ENCODE results near the gene SCARF2. TPM values are rescaled to one million over a fixed set of nuclear protein-coding genes. Genes with fewer than 3 reads are reported as not detected.

Gene SCARF2
- total and polyA plus RNA-seq, 7 experiments from 2014 or later, result 0.21 to 2.6 (median 2.0) TPM

GRCh38 chr22:20427104-20427944, 10.3 kb downstream of the SCARF2 start:
- ATAC-seq (no peak), DNase-seq (no peak)
- Histone ChIP-seq H3K4me3 (ENCODE audit: low read length) (no peak overlapping the region), H3K4me1 (ENCODE audit: control insufficient read depth in 2 of 2, insufficient read depth in 2 of 2, low read length in 2 of 2) (peaks cover 17 to 26% of the 10 kb centered on the region in 2 donors), H3K27ac (ENCODE audit: low read depth, low read length) (no peak overlapping the region), H3K27me3 (ENCODE audit: control insufficient read depth in 2 of 2, insufficient read depth in 2 of 2, low read length in 2 of 2) (peaks cover 0 to 12% of the 10 kb centered on the region in 2 donors), H3K36me3 (ENCODE audit: control insufficient read depth in 2 of 3, insufficient read depth in 3 of 3, low read length in 3 of 3) (no peaks in the 10 kb centered on the region), H3K9me3 (ENCODE audit: control insufficient read depth in 2 of 3, low read length in 3 of 3) (no peaks in the 10 kb centered on the region)
- H3K9me3 Mint-ChIP-seq, result peaks cover 0 to 2% (median 0%) of the 10 kb centered on the region in 11 donors
- H3K27ac Mint-ChIP-seq, result no peak overlapping the region
- intact Hi-C loops (cut with micrococcal nuclease), result no loop called here
- peaks cover 6 to 26% (median 17%) of the 10 kb centered on the region in 7 donors for H3K4me1 Mint-ChIP-seq
- H3K36me3 Mint-ChIP-seq, result peaks cover 0 to 4% (median 0%) of the 10 kb centered on the region in 5 donors
- POLR2A ChIA-PET, result interaction anchor here (0.7 to 1.1 kb wide), 3 partner anchors 26 to 65 kb away, joined by 3 read pairs; no protein-coding TSS in a partner anchor
- peaks cover 11 to 59% (median 18%) of the 10 kb centered on the region in 5 donors for H3K27me3 Mint-ChIP-seq
- CTCF ChIA-PET, result interaction anchor here (0.6 to 2.2 kb wide), 2 partner anchors 8 to 27 kb away, joined by 3 to 6 read pairs; no protein-coding TSS in a partner anchor
- peak overlapping the region in 8 of 10 donors; percentile 27 to 65 (median 50) for H3K4me3 Mint-ChIP-seq

DNA sequence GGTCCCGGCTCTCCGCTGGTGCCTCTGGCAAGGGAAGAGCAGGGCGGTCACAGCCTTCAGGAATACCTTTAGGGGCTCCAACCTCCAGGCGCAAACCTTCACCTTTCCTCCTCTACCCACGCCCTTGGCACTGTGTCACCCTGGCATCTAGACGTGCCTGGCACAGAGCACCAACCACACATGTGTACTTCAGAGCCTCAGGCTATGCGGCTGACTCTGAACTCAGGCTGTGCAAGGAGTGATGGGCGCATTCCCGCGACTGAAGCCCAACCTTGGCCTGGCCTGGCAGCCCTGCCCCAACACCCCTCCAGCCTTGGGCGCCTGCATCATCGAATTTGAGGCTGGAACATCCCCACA, 11.4 kb downstream of the SCARF2 start:
- Mint-ChIP-seq H3K27me3 (peaks cover 11 to 51% (median 15%) of the 10 kb centered on the region in 5 donors), H3K27ac (no peak overlapping the region), H3K9me3 (peaks cover 0 to 2% (median 0%) of the 10 kb centered on the region in 11 donors), H3K36me3 (peaks cover 0 to 4% (median 0%) of the 10 kb centered on the region in 5 donors), H3K4me1 (peaks cover 6 to 26% (median 17%) of the 10 kb centered on the region in 7 donors), H3K4me3 (peak overlapping the region in 9 of 10 donors; percentile 14 to 79 (median 51))
- intact Hi-C loops (cut with micrococcal nuclease), result no loop called here
- Histone ChIP-seq H3K4me3 (ENCODE audit: low read length) (no peak overlapping the region), H3K9me3 (ENCODE audit: control insufficient read depth in 2 of 3, low read length in 3 of 3) (no peaks in the 10 kb centered on the region), H3K36me3 (ENCODE audit: control insufficient read depth in 2 of 3, insufficient read depth in 3 of 3, low read length in 3 of 3) (no peaks in the 10 kb centered on the region), H3K4me1 (ENCODE audit: control insufficient read depth in 2 of 2, insufficient read depth in 2 of 2, low read length in 2 of 2) (peaks cover 17 to 21% of the 10 kb centered on the region in 2 donors), H3K27me3 (ENCODE audit: control insufficient read depth in 2 of 2, insufficient read depth in 2 of 2, low read length in 2 of 2) (peaks cover 0 to 12% of the 10 kb centered on the region in 2 donors), H3K27ac (ENCODE audit: low read depth, low read length) (no peak overlapping the region)
- DNase-seq (no peak), ATAC-seq (no peak)
- ChIA-PET CTCF (no interaction called here), POLR2A (no interaction called here)

- POLR2A ChIA-PET, result no interaction called here
- peaks cover 0 to 12% of the 10 kb centered on the region in 2 donors for H3K27me3 ChIP-seq (ENCODE audit: control insufficient read depth in 2 of 2, insufficient read depth in 2 of 2, low read length in 2 of 2)
Observed at GRCh38 chr22:20425566-20426258, 11.9 kb downstream of the SCARF2 start.

GRCh38 chr22:20424932-20425565, 12.6 kb downstream of the SCARF2 start:
- Histone ChIP-seq H3K27me3 (ENCODE audit: control insufficient read depth in 2 of 2, insufficient read depth in 2 of 2, low read length in 2 of 2) (peaks cover 0 to 6% of the 10 kb centered on the region in 2 donors), H3K27ac (ENCODE audit: low read depth, low read length) (no peak overlapping the region), H3K36me3 (ENCODE audit: control insufficient read depth in 2 of 3, insufficient read depth in 3 of 3, low read length in 3 of 3) (no peaks in the 10 kb centered on the region), H3K4me1 (ENCODE audit: control insufficient read depth in 2 of 2, insufficient read depth in 2 of 2, low read length in 2 of 2) (peaks cover 9% of the 10 kb centered on the region in 2 donors), H3K9me3 (ENCODE audit: control insufficient read depth in 2 of 3, low read length in 3 of 3) (no peaks in the 10 kb centered on the region), H3K4me3 (ENCODE audit: low read length) (no peak overlapping the region)
- Mint-ChIP-seq H3K27ac (no peak overlapping the region), H3K27me3 (peaks cover 11 to 41% (median 15%) of the 10 kb centered on the region in 5 donors), H3K9me3 (peaks cover 0 to 2% (median 0%) of the 10 kb centered on the region in 11 donors), H3K4me3 (peak overlapping the region in 9 of 10 donors; percentile 10 to 75 (median 57)), H3K36me3 (peaks cover 0 to 4% (median 0%) of the 10 kb centered on the region in 5 donors), H3K4me1 (peaks cover 6 to 17% (median 12%) of the 10 kb centered on the region in 7 donors)
- intact Hi-C loops (cut with micrococcal nuclease), result no loop called here
- no peak for ATAC-seq
- ChIA-PET CTCF (no interaction called here), POLR2A (no interaction called here)
- DNase-seq, result no peak

More at GRCh38 chr22:20425566-20426258, 11.9 kb downstream of the SCARF2 start:
- Mint-ChIP-seq H3K36me3 (peaks cover 0 to 4% (median 0%) of the 10 kb centered on the region in 5 donors), H3K27ac (no peak overlapping the region), H3K4me1 (peaks cover 6 to 23% (median 17%) of the 10 kb centered on the region in 7 donors), H3K4me3 (peak overlapping the region in 2 of 10 donors; percentile 61 to 75), H3K27me3 (peaks cover 11 to 48% (median 15%) of the 10 kb centered on the region in 5 donors), H3K9me3 (peaks cover 0 to 2% (median 0%) of the 10 kb centered on the region in 11 donors)
- CTCF ChIA-PET, result no interaction called here
- Histone ChIP-seq H3K4me3 (ENCODE audit: low read length) (no peak overlapping the region), H3K9me3 (ENCODE audit: control insufficient read depth in 2 of 3, low read length in 3 of 3) (no peaks in the 10 kb centered on the region), H3K27ac (ENCODE audit: low read depth, low read length) (no peak overlapping the region), H3K4me1 (ENCODE audit: control insufficient read depth in 2 of 2, insufficient read depth in 2 of 2, low read length in 2 of 2) (peaks cover 14 to 16% of the 10 kb centered on the region in 2 donors), H3K36me3 (ENCODE audit: control insufficient read depth in 2 of 3, insufficient read depth in 3 of 3, low read length in 3 of 3) (no peaks in the 10 kb centered on the region)
- intact Hi-C loops (cut with micrococcal nuclease), result no loop called here
- no peak for ATAC-seq
- no peak for DNase-seq

- ATAC-seq (no peak), DNase-seq (no peak)
- peaks cover 0 to 2% (median 0%) of the 10 kb centered on the region in 11 donors for H3K9me3 Mint-ChIP-seq
- H3K27ac Mint-ChIP-seq, result no peak overlapping the region
- peaks cover 11 to 40% (median 15%) of the 10 kb centered on the region in 5 donors for H3K27me3 Mint-ChIP-seq
- peaks cover 0 to 4% (median 0%) of the 10 kb centered on the region in 5 donors for H3K36me3 Mint-ChIP-seq
- ChIA-PET POLR2A (no interaction called here), CTCF (no interaction called here)
- intact Hi-C loops (cut with micrococcal nuclease), result no loop called here
- Histone ChIP-seq H3K9me3 (ENCODE audit: control insufficient read depth in 2 of 3, low read length in 3 of 3) (no peaks in the 10 kb centered on the region), H3K4me3 (ENCODE audit: low read length) (no peak overlapping the region), H3K4me1 (ENCODE audit: control insufficient read depth in 2 of 2, insufficient read depth in 2 of 2, low read length in 2 of 2) (peaks cover 5 to 7% of the 10 kb centered on the region in 2 donors), H3K27me3 (ENCODE audit: control insufficient read depth in 2 of 2, insufficient read depth in 2 of 2, low read length in 2 of 2) (peaks cover 0 to 6% of the 10 kb centered on the region in 2 donors), H3K27ac (ENCODE audit: low read depth, low read length) (no peak overlapping the region), H3K36me3 (ENCODE audit: control insufficient read depth in 2 of 3, insufficient read depth in 3 of 3, low read length in 3 of 3) (no peaks in the 10 kb centered on the region)
- peak overlapping the region in 4 of 10 donors; percentile 12 to 75 (median 35) for H3K4me3 Mint-ChIP-seq
- peaks cover 6 to 17% (median 12%) of the 10 kb centered on the region in 7 donors for H3K4me1 Mint-ChIP-seq
Observed at GRCh38 chr22:20424568-20424931, 13.1 kb downstream of the SCARF2 start.

GRCh38 chr22:20423906-20424551, 13.6 kb downstream of the SCARF2 start:
- H3K9me3 Mint-ChIP-seq, result peaks cover 0 to 2% (median 0%) of the 10 kb centered on the region in 11 donors
- Histone ChIP-seq H3K4me3 (ENCODE audit: low read length) (no peak overlapping the region), H3K4me1 (ENCODE audit: control insufficient read depth in 2 of 2, insufficient read depth in 2 of 2, low read length in 2 of 2) (peaks cover 5 to 6% of the 10 kb centered on the region in 2 donors), H3K27ac (ENCODE audit: low read depth, low read length) (no peak overlapping the region), H3K27me3 (ENCODE audit: control insufficient read depth in 2 of 2, insufficient read depth in 2 of 2, low read length in 2 of 2) (peaks cover 0 to 6% of the 10 kb centered on the region in 2 donors), H3K36me3 (ENCODE audit: control insufficient read depth in 2 of 3, insufficient read depth in 3 of 3, low read length in 3 of 3) (no peaks in the 10 kb centered on the region), H3K9me3 (ENCODE audit: control insufficient read depth in 2 of 3, low read length in 3 of 3) (no peaks in the 10 kb centered on the region)
- H3K27ac Mint-ChIP-seq, result peak overlapping the region in 1 of 9 donors; percentile 15
- H3K36me3 Mint-ChIP-seq, result peaks cover 0 to 3% (median 0%) of the 10 kb centered on the region in 5 donors
- ChIA-PET CTCF (no interaction called here), POLR2A (no interaction called here)
- DNase-seq (no peak), ATAC-seq (no peak)
- peaks cover 3 to 14% (median 10%) of the 10 kb centered on the region in 7 donors for H3K4me1 Mint-ChIP-seq
- intact Hi-C loops (cut with micrococcal nuclease), result no loop called here
- peaks cover 11 to 38% (median 15%) of the 10 kb centered on the region in 5 donors for H3K27me3 Mint-ChIP-seq
- peak overlapping the region in 5 of 10 donors; percentile 2 to 75 (median 44) for H3K4me3 Mint-ChIP-seq
